GM23338 (cell line): ENCODE results near the gene ARID1B. TPM values are rescaled to one million over a fixed set of nuclear protein-coding genes. Genes with fewer than 3 reads are reported as not detected.
A peak's percentile ranks its signal among the peaks of the same experiment; 100 is the strongest.

Experiments
- ATAC-seq: fragments of 200-7000 bp; cut with Tn5 transposase; 3 replicates; pipeline ENCODE4 v1.9.1; 2020
- DNase-seq: peaks from one replicate; pipeline ENCODE4 v3.0.0-alpha.2; 2015; ENCODE audit warnings: low spot score
- H2AFZ ChIP-seq: fragments of 200-600 bp; sonication (generic); 2 replicates; pipeline ENCODE4 v1.8.0; 2016; ENCODE audit warnings: antibody characterized with exemption, mild to moderate bottlenecking, moderate library complexity
- H3F3A ChIP-seq: fragments of 200-600 bp; sonication (generic); replicated peaks from 2 replicates; pipeline ENCODE4 v1.8.0; 2017; ENCODE audit warnings: antibody characterized with exemption, mixed run types, low read depth
- H3K27ac ChIP-seq: fragments of 200-600 bp; sonication (generic); 2 replicates; pipeline ENCODE4 v1.6.1; 2016; ENCODE audit warnings: low read depth
- H3K27me3 ChIP-seq: fragments of 200-600 bp; sonication (generic); 2 replicates; pipeline ENCODE4 v1.8.0; 2016; ENCODE audit warnings: mild to moderate bottlenecking, mixed run types, moderate library complexity; ENCODE audit not compliant: insufficient read depth
- H3K36me3 ChIP-seq: fragments of 200-600 bp; sonication (generic); 2 replicates; pipeline ENCODE4 v1.8.0; 2016; ENCODE audit warnings: mild to moderate bottlenecking; ENCODE audit not compliant: insufficient read depth
- H3K4me1 ChIP-seq: fragments of 200-600 bp; sonication (generic); 2 replicates; pipeline ENCODE4 v1.8.0; 2016; ENCODE audit warnings: mild to moderate bottlenecking, moderate library complexity; ENCODE audit not compliant: insufficient read depth
- H3K4me2 ChIP-seq: fragments of 200-600 bp; sonication (generic); 2 replicates; pipeline ENCODE4 v1.7.1; 2017; ENCODE audit warnings: mixed run types
- H3K4me3 ChIP-seq: fragments of 200-600 bp; sonication (generic); 2 replicates; pipeline ENCODE4 v1.6.1; 2016; ENCODE audit warnings: mixed run types
- H3K79me2 ChIP-seq: fragments of 200-600 bp; sonication (generic); replicated peaks from 2 replicates; pipeline ENCODE4 v1.8.0; 2017; ENCODE audit warnings: mild to moderate bottlenecking; ENCODE audit not compliant: insufficient read depth
- H3K9me2 ChIP-seq: fragments of 200-600 bp; sonication (generic); 2 replicates; pipeline ENCODE4 v1.8.0; 2017; ENCODE audit not compliant: insufficient read depth
- H4K20me1 ChIP-seq: fragments of 200-600 bp; sonication (generic); replicated peaks from 2 replicates; pipeline ENCODE4 v1.8.0; 2017; ENCODE audit warnings: mild to moderate bottlenecking; ENCODE audit not compliant: insufficient read depth
- H3K27ac Mint-ChIP-seq: 2 replicates; pipeline ENCODE4 v1.8.0; 2020; ENCODE audit warnings: inconsistent platforms, mild to moderate bottlenecking, moderate library complexity, mixed read lengths
- H3K27me3 Mint-ChIP-seq: 3 replicates; pipeline ENCODE4 v1.8.0; 2022; ENCODE audit warnings: low read depth, mild to moderate bottlenecking, moderate library complexity, mixed read lengths, inconsistent platforms; ENCODE audit not compliant: insufficient read depth, poor library complexity
- H3K36me3 Mint-ChIP-seq: 3 replicates; pipeline ENCODE4 v1.8.0; 2021; ENCODE audit warnings: low read depth, mild to moderate bottlenecking, inconsistent platforms, moderate library complexity, mixed read lengths
- H3K4me1 Mint-ChIP-seq: 3 replicates; pipeline ENCODE4 v1.8.0; 2020; ENCODE audit warnings: mild to moderate bottlenecking, inconsistent platforms, mixed read lengths
- H3K4me3 Mint-ChIP-seq: 3 replicates; pipeline ENCODE4 v1.8.0; 2021; ENCODE audit warnings: moderate library complexity, mild to moderate bottlenecking, inconsistent platforms, mixed read lengths
- H3K9me3 Mint-ChIP-seq: 3 replicates; pipeline ENCODE4 v1.8.0; 2020; ENCODE audit warnings: moderate library complexity, mild to moderate bottlenecking, inconsistent platforms, mixed read lengths
- CREB1 ChIP-seq: fragments of 250-450 bp; sonication (Bioruptor Pico); IDR thresholded peaks from 2 replicates; pipeline ENCODE4 v1.5.0; 2020; ENCODE audit warnings: low read depth, mild to moderate bottlenecking, moderate library complexity
- EZH2 ChIP-seq: fragments of 200-600 bp; sonication (generic); IDR thresholded peaks from one replicate; pipeline ENCODE4 v1.8.0; 2017; ENCODE audit warnings: antibody characterized with exemption, mild to moderate bottlenecking, low read depth; ENCODE audit not compliant: unreplicated experiment
- EZH2phosphoT487 ChIP-seq: fragments of 200-600 bp; sonication (generic); IDR thresholded peaks from one replicate; pipeline ENCODE4 v1.8.1; 2018; ENCODE audit warnings: antibody characterized with exemption; ENCODE audit not compliant: unreplicated experiment
- JUNB ChIP-seq: IDR thresholded peaks from one replicate; pipeline ENCODE4 v1.6.1; 2016; ENCODE audit warnings: antibody characterized with exemption; ENCODE audit not compliant: unreplicated experiment
- NANOG ChIP-seq: IDR thresholded peaks from 2 replicates; pipeline ENCODE4 v1.6.1; 2016; ENCODE audit warnings: antibody characterized with exemption, borderline replicate concordance
- POLR2AphosphoS5 ChIP-seq: IDR thresholded peaks from 2 replicates; pipeline ENCODE4 v1.6.1; 2016; ENCODE audit warnings: antibody characterized with exemption, low read depth
- REST ChIP-seq: IDR thresholded peaks from one replicate; pipeline ENCODE4 v1.6.1; 2018; ENCODE audit warnings: antibody characterized with exemption; ENCODE audit not compliant: unreplicated experiment
- ZNF114 ChIP-seq: fragments of 250-450 bp; sonication (Bioruptor Pico); IDR thresholded peaks from 2 replicates; pipeline ENCODE4 v1.5.0; 2020; ENCODE audit warnings: mild to moderate bottlenecking, moderate library complexity
- ZNF331 ChIP-seq: fragments of 250-450 bp; sonication (Bioruptor Pico); IDR thresholded peaks from 2 replicates; pipeline ENCODE4 v1.5.0; 2020; ENCODE audit warnings: low read depth, mild to moderate bottlenecking, moderate library complexity
- polyA plus RNA-seq: library from polyadenylated mRNA; unstranded; fragments of >200 nt; fragmentation: Nextera tagmentation; extraction: Ambion mirVana; gene quantifications from 2 replicates; pipeline ENCODE4 v1.2.1, GENCODE V29; 2016
- total RNA-seq: library from RNA; depleted of rRNA; stranded (reverse); fragments of >200 nt; shearing (Covaris generic); gene quantifications from 2 replicates; pipeline ENCODE4 v1.2.3, GENCODE V29; 2014
- TF ChIP-seq, protein P1 (sequence below): fragments of 250-450 bp; sonication (Bioruptor Pico); IDR thresholded peaks from 2 replicates; pipeline ENCODE4 v1.5.0; 2020; ENCODE audit warnings: mild to moderate bottlenecking, moderate library complexity
- TF ChIP-seq, protein P2 (sequence below), 2 experiments: fragments of 200-600 bp in 1 of 2; sonication (generic) in 1 of 2; conservative IDR thresholded peaks; 2 replicates each; pipeline versions ENCODE4 v1.5.1 to v1.6.1; 2016 to 2017; ENCODE audit warnings: antibody characterized with exemption in 2 of 2, low read depth in 2 of 2, mild to moderate bottlenecking in 2 of 2, moderate library complexity in 1 of 2

Gene ARID1B
- total and polyA plus RNA-seq, 2 experiments from 2014 or later: 59.3 to 72.2 TPM

DNA sequence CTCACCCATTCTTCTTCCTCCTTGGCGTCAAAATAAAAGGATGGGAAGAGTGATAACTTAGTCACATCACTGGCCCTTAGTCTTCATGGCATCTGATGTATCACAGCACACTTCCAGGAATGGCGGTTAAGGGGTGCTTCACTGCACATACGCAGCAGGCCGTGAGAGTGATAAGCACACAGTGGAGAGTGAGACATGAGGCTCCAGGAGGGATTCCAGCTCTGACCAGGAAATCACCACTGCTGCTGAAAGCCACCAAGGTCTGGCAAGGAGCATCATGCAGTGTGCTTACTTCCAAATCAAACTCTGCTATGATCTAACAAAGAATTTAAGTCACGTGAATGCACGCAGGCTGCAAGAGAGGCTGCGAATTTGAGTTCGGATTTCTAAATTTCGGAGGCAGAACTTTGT lies 62.4 kb downstream of the ARID1B start (continued):
- TF ChIP-seq ZNF114: no peak

GRCh38 chr6:156840136-156840535 lies 63.0 kb downstream of the ARID1B start:
- peaks cover 68% of the 10 kb centered on the region for H3K4me1 Mint-ChIP-seq
- Histone ChIP-seq H3K27ac (0 out of 2 replicates have a peak overlapping the region, but pooled peaks have one; percentile 52), H3K36me3 (no peaks in the 10 kb centered on the region; the same call in 1 of the 2 replicates), H3F3A (no peaks in the 10 kb centered on the region), H3K4me2 (no peak overlapping the region), H3K9me2 (no peaks in the 10 kb centered on the region), H3K4me3 (no peak overlapping the region), H2AFZ (no peak overlapping the region), H3K79me2 (peaks cover 100% of the 10 kb centered on the region), H3K4me1 (peaks cover 47% of the 10 kb centered on the region), H4K20me1 (peaks cover 15% of the 10 kb centered on the region), H3K27me3 (no peaks in the 10 kb centered on the region)
- ATAC-seq: peak; percentile 12; the same call in 1 of the 3 replicates
- peaks cover 5% of the 10 kb centered on the region; the same call in 2 of the 3 replicates for H3K36me3 Mint-ChIP-seq
- peaks cover 8% of the 10 kb centered on the region for H3K27me3 Mint-ChIP-seq
- no peak for TF ChIP-seq JUNB
- TF ChIP-seq, protein P1, sequence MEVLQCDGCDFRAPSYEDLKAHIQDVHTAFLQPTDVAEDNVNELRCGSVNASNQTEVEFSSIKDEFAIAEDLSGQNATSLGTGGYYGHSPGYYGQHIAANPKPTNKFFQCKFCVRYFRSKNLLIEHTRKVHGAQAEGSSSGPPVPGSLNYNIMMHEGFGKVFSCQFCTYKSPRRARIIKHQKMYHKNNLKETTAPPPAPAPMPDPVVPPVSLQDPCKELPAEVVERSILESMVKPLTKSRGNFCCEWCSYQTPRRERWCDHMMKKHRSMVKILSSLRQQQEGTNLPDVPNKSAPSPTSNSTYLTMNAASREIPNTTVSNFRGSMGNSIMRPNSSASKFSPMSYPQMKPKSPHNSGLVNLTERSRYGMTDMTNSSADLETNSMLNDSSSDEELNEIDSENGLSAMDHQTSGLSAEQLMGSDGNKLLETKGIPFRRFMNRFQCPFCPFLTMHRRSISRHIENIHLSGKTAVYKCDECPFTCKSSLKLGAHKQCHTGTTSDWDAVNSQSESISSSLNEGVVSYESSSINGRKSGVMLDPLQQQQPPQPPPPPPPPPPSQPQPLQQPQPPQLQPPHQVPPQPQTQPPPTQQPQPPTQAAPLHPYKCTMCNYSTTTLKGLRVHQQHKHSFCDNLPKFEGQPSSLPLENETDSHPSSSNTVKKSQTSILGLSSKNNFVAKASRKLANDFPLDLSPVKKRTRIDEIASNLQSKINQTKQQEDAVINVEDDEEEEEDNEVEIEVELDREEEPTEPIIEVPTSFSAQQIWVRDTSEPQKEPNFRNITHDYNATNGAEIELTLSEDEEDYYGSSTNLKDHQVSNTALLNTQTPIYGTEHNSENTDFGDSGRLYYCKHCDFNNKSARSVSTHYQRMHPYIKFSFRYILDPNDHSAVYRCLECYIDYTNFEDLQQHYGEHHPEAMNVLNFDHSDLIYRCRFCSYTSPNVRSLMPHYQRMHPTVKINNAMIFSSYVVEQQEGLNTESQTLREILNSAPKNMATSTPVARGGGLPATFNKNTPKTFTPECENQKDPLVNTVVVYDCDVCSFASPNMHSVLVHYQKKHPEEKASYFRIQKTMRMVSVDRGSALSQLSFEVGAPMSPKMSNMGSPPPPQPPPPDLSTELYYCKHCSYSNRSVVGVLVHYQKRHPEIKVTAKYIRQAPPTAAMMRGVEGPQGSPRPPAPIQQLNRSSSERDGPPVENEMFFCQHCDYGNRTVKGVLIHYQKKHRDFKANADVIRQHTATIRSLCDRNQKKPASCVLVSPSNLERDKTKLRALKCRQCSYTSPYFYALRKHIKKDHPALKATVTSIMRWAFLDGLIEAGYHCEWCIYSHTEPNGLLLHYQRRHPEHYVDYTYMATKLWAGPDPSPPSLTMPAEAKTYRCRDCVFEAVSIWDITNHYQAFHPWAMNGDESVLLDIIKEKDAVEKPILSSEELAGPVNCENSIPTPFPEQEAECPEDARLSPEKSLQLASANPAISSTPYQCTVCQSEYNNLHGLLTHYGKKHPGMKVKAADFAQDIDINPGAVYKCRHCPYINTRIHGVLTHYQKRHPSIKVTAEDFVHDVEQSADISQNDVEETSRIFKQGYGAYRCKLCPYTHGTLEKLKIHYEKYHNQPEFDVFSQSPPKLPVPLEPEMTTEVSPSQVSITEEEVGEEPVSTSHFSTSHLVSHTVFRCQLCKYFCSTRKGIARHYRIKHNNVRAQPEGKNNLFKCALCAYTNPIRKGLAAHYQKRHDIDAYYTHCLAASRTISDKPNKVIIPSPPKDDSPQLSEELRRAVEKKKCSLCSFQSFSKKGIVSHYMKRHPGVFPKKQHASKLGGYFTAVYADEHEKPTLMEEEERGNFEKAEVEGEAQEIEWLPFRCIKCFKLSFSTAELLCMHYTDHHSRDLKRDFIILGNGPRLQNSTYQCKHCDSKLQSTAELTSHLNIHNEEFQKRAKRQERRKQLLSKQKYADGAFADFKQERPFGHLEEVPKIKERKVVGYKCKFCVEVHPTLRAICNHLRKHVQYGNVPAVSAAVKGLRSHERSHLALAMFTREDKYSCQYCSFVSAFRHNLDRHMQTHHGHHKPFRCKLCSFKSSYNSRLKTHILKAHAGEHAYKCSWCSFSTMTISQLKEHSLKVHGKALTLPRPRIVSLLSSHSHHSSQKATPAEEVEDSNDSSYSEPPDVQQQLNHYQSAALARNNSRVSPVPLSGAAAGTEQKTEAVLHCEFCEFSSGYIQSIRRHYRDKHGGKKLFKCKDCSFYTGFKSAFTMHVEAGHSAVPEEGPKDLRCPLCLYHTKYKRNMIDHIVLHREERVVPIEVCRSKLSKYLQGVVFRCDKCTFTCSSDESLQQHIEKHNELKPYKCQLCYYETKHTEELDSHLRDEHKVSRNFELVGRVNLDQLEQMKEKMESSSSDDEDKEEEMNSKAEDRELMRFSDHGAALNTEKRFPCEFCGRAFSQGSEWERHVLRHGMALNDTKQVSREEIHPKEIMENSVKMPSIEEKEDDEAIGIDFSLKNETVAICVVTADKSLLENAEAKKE (CRISPR knock-in tag): no peak
- TF ChIP-seq ZNF331 (CRISPR knock-in tag): no peak
- no peak for TF ChIP-seq REST
- no peak for TF ChIP-seq EZH2phosphoT487
- TF ChIP-seq POLR2AphosphoS5: no peak
- TF ChIP-seq CREB1 (CRISPR knock-in tag): no peak
- TF ChIP-seq EZH2: no peak
- TF ChIP-seq, protein P2, sequence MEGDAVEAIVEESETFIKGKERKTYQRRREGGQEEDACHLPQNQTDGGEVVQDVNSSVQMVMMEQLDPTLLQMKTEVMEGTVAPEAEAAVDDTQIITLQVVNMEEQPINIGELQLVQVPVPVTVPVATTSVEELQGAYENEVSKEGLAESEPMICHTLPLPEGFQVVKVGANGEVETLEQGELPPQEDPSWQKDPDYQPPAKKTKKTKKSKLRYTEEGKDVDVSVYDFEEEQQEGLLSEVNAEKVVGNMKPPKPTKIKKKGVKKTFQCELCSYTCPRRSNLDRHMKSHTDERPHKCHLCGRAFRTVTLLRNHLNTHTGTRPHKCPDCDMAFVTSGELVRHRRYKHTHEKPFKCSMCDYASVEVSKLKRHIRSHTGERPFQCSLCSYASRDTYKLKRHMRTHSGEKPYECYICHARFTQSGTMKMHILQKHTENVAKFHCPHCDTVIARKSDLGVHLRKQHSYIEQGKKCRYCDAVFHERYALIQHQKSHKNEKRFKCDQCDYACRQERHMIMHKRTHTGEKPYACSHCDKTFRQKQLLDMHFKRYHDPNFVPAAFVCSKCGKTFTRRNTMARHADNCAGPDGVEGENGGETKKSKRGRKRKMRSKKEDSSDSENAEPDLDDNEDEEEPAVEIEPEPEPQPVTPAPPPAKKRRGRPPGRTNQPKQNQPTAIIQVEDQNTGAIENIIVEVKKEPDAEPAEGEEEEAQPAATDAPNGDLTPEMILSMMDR (conservative IDR thresholded peaks at IDR 0.05; ENCODE audit: low read depth in 2 of 2): no peak
- TF ChIP-seq NANOG: no peak
- no peak for TF ChIP-seq ZNF114
- no peaks in the 10 kb centered on the region for H3K9me3 Mint-ChIP-seq
- H3K27ac Mint-ChIP-seq: peak overlapping the region; percentile 25; the same call in 1 of the 2 replicates
- no peak overlapping the region for H3K4me3 Mint-ChIP-seq
- no peak for DNase-seq
